Spinal cord (tissue), 10 donors: ENCODE measurements around the gene CAND1. TPM values are rescaled to one million over a fixed set of nuclear protein-coding genes. Genes with fewer than 3 reads are reported as not detected.

Source experiments
- DNase-seq, 6 donors: peaks; one replicate each; pipeline versions ENCODE4 v3.0.0 to v3.0.0-alpha.2; 2013 to 2015; ENCODE audit warnings: low spot score in 6 of 6, low read depth in 4 of 6
- H3K27ac ChIP-seq: one replicate; pipeline ENCODE4 v1.5.1; 2013; ENCODE audit warnings: low read depth, low read length, control low read depth
- H3K27me3 ChIP-seq: one replicate; pipeline ENCODE4 v1.6.1; 2013; ENCODE audit warnings: low read length; ENCODE audit not compliant: control insufficient read depth, insufficient read depth
- H3K36me3 ChIP-seq: one replicate; pipeline ENCODE4 v1.6.1; 2013; ENCODE audit warnings: low read length; ENCODE audit not compliant: control insufficient read depth, insufficient read depth
- H3K4me1 ChIP-seq: one replicate; pipeline ENCODE4 v1.6.1; 2013; ENCODE audit warnings: low read length; ENCODE audit not compliant: control insufficient read depth, insufficient read depth
- H3K4me3 ChIP-seq: one replicate; pipeline ENCODE4 v1.5.1; 2013; ENCODE audit warnings: low read depth, low read length, control low read depth
- H3K9me3 ChIP-seq: one replicate; pipeline ENCODE4 v1.6.1; 2013; ENCODE audit warnings: low read length; ENCODE audit not compliant: control insufficient read depth, insufficient read depth
- WGBS: methylation state at CpG from one replicate; pipeline ENCODE4 v1.1.5; 2013; ENCODE audit warnings: missing lambda C conversion rate; ENCODE audit not compliant: insufficient coverage; 5-methylcytosine and 5-hydroxymethylcytosine counted together
- polyA plus RNA-seq, 2 donors: library from polyadenylated mRNA; unstranded; fragments of 120-200 nt; gene quantifications; one replicate each; pipeline ENCODE4 v1.2.1, GENCODE V29; 2013; ENCODE audit not compliant: insufficient read length in 2 of 2
- total RNA-seq, 2 donors: library from RNA; depleted of rRNA in 1 of 2; stranded (reverse); fragments of 120-200 nt in 1 of 2; fragments of >200 nt in 1 of 2; gene quantifications; one replicate each; pipeline versions ENCODE4 v1.2.3 to v1.2.4, GENCODE V29; 2013 to 2014
- donor health status: healthy.

CAND1 gene
- total and polyA plus RNA-seq, 4 donors: 115 to 249 (median 155) TPM

GRCh38 chr12:67364228-67364627, 95.1 kb downstream of the CAND1 start:
- no peaks in the 10 kb centered on the region for H3K36me3 ChIP-seq
- no peak overlapping the region for H3K27ac ChIP-seq
- no peaks in the 10 kb centered on the region for H3K9me3 ChIP-seq
- no peaks in the 10 kb centered on the region for H3K27me3 ChIP-seq
- no peaks in the 10 kb centered on the region for H3K4me1 ChIP-seq
- H3K4me3 ChIP-seq: no peak overlapping the region
- peak in 1 of 6 donors; percentile 38 for DNase-seq

GRCh38 chr12:67365131-67365530, 96.0 kb downstream of the CAND1 start:
- Histone ChIP-seq H3K27me3 (no peaks in the 10 kb centered on the region), H3K9me3 (no peaks in the 10 kb centered on the region), H3K27ac (no peak overlapping the region), H3K4me3 (no peak overlapping the region), H3K4me1 (no peaks in the 10 kb centered on the region), H3K36me3 (no peaks in the 10 kb centered on the region)
- no peak for DNase-seq

GRCh38 chr12:67367843-67368242, 98.7 kb downstream of the CAND1 start:
- H3K36me3 ChIP-seq: no peaks in the 10 kb centered on the region
- no peaks in the 10 kb centered on the region for H3K4me1 ChIP-seq
- no peaks in the 10 kb centered on the region for H3K27me3 ChIP-seq
- no peak for DNase-seq
- H3K4me3 ChIP-seq: no peak overlapping the region
- H3K27ac ChIP-seq: no peak overlapping the region
- WGBS: 100% methylated on average over 1 of the region's 1 CpG
- no peaks in the 10 kb centered on the region for H3K9me3 ChIP-seq
